ENCODE data around the gene RPL14.

Gene RPL14

GRCh38 chr3:40456940-40457823 is at the start of gene RPL14:
Gene RPL14, plus strand, starts transcription at chr3:40457339. Its CDS starts 133 bp downstream, at chr3:40457472.
- no peaks in the 10 kb centered on the region for H3K9me2 ChIP-seq (replicated peaks; ENCODE audit: insufficient read depth, low read length)
- H3K27ac ChIP-seq (ENCODE audit: low read depth, low read length), result peak within 1 kb of the TSS; percentile 54
- TF ChIP-seq CTCF (IDR thresholded peaks at IDR 0.05; ENCODE audit: insufficient read depth, low read length, poor library complexity, severe bottlenecking) (no peak), EZH2phosphoT487 (conservative IDR thresholded peaks at IDR 0.05; ENCODE audit: low read length) (no peak)

GRCh38 chr3:40407611-40408010 is 49.5 kb upstream of the RPL14 start:
- Histone ChIP-seq H3K9me3 (ENCODE audit: insufficient read depth, low read length) (no peaks in the 10 kb centered on the region), H3K4me2 (ENCODE audit: low read depth, low read length, poor library complexity, severe bottlenecking) (no peak overlapping the region), H3K79me2 (ENCODE audit: insufficient read depth, low read length) (no peaks in the 10 kb centered on the region), H3K9me2 (replicated peaks; ENCODE audit: insufficient read depth, low read length) (no peaks in the 10 kb centered on the region), H3K36me3 (ENCODE audit: low read length) (no peaks in the 10 kb centered on the region), H2AFZ (ENCODE audit: low read depth, low read length, severe bottlenecking) (no peak overlapping the region), H4K20me1 (ENCODE audit: low read depth, low read length) (no peaks in the 10 kb centered on the region), H3K9ac (ENCODE audit: low read length) (no peak overlapping the region), H3K27me3 (ENCODE audit: low read length) (no peaks in the 10 kb centered on the region), H3K4me3 (ENCODE audit: insufficient read depth, low read length, poor library complexity, severe bottlenecking) (no peak overlapping the region), H3K27ac (ENCODE audit: low read depth, low read length) (no peak overlapping the region), H3F3A (ENCODE audit: insufficient read depth) (no peaks in the 10 kb centered on the region)
- TF ChIP-seq CTCF (IDR thresholded peaks at IDR 0.05; ENCODE audit: insufficient read depth, low read length, poor library complexity, severe bottlenecking) (no peak), EZH2phosphoT487 (conservative IDR thresholded peaks at IDR 0.05; ENCODE audit: low read length) (no peak)

More at GRCh38 chr3:40456940-40457823, at the start of gene RPL14:
- Histone ChIP-seq H3K9me3 (ENCODE audit: insufficient read depth, low read length) (no peaks in the 10 kb centered on the region), H3K36me3 (ENCODE audit: low read length) (peaks cover 32% of the 10 kb centered on the region), H3K9ac (ENCODE audit: low read length) (peak within 1 kb of the TSS; percentile 89), H3K27me3 (ENCODE audit: low read length) (no peaks in the 10 kb centered on the region), H3K79me2 (ENCODE audit: insufficient read depth, low read length) (peaks cover 32% of the 10 kb centered on the region), H4K20me1 (ENCODE audit: low read depth, low read length) (peaks cover 25% of the 10 kb centered on the region), H3F3A (ENCODE audit: insufficient read depth) (peaks cover 13% of the 10 kb centered on the region; the same call in 1 of the 2 replicates), H3K4me2 (ENCODE audit: low read depth, low read length, poor library complexity, severe bottlenecking) (peak within 1 kb of the TSS; percentile 83), H2AFZ (ENCODE audit: low read depth, low read length, severe bottlenecking) (peak within 1 kb of the TSS; percentile 86), H3K4me3 (ENCODE audit: insufficient read depth, low read length, poor library complexity, severe bottlenecking) (peak within 1 kb of the TSS; percentile 73)

GRCh38 chr3:40414270-40414669 is 42.9 kb upstream of the RPL14 start:
- no peak overlapping the region for H2AFZ ChIP-seq (ENCODE audit: low read depth, low read length, severe bottlenecking)
- no peaks in the 10 kb centered on the region for H3K27me3 ChIP-seq (ENCODE audit: low read length)
- no peaks in the 10 kb centered on the region for H3K36me3 ChIP-seq (ENCODE audit: low read length)
- H3K27ac ChIP-seq (ENCODE audit: low read depth, low read length), result no peak overlapping the region
- H3K9ac ChIP-seq (ENCODE audit: low read length), result no peak overlapping the region
- no peaks in the 10 kb centered on the region for H3K9me3 ChIP-seq (ENCODE audit: insufficient read depth, low read length)
- H3K79me2 ChIP-seq (ENCODE audit: insufficient read depth, low read length), result no peaks in the 10 kb centered on the region
- no peaks in the 10 kb centered on the region for H3K9me2 ChIP-seq (replicated peaks; ENCODE audit: insufficient read depth, low read length)
- H3K4me2 ChIP-seq (ENCODE audit: low read depth, low read length, poor library complexity, severe bottlenecking), result no peak overlapping the region
- no peak overlapping the region for H3K4me3 ChIP-seq (ENCODE audit: insufficient read depth, low read length, poor library complexity, severe bottlenecking)
- H3F3A ChIP-seq (ENCODE audit: insufficient read depth), result no peaks in the 10 kb centered on the region
- TF ChIP-seq EZH2phosphoT487 (conservative IDR thresholded peaks at IDR 0.05; ENCODE audit: low read length), result no peak
- TF ChIP-seq CTCF (IDR thresholded peaks at IDR 0.05; ENCODE audit: insufficient read depth, low read length, poor library complexity, severe bottlenecking), result no peak
- H4K20me1 ChIP-seq (ENCODE audit: low read depth, low read length), result no peaks in the 10 kb centered on the region
